ENCODE measurements around the gene PDCD11.
A peak's percentile ranks its signal among the peaks of the same experiment; 100 is the strongest.

PDCD11 gene

GRCh38 chr10:103467406-103467805, 71.0 kb downstream of the PDCD11 start:
- Histone ChIP-seq H3K36me3 (ENCODE audit: control insufficient read depth, low read length) (no peaks in the 10 kb centered on the region), H3K4me2 (ENCODE audit: low read length) (peak overlapping the region; percentile 64), H3K4me3 (ENCODE audit: low read length) (peak overlapping the region; percentile 58), H3K9me2 (replicated peaks; ENCODE audit: control insufficient read depth, low read length) (no peaks in the 10 kb centered on the region), H3F3A (ENCODE audit: control insufficient read depth, insufficient read depth) (peaks cover 42% of the 10 kb centered on the region), H4K20me1 (ENCODE audit: control insufficient read depth, insufficient read depth, low read depth, low read length) (no peaks in the 10 kb centered on the region), H3K9me3 (ENCODE audit: control insufficient read depth, insufficient read depth, low read length) (no peaks in the 10 kb centered on the region), H3K79me2 (ENCODE audit: control insufficient read depth, low read length) (no peaks in the 10 kb centered on the region), H3K27me3 (ENCODE audit: control insufficient read depth, low read length) (no peaks in the 10 kb centered on the region), H3K27ac (ENCODE audit: low read depth, low read length) (peak overlapping the region; percentile 96), H3K4me1 (ENCODE audit: control insufficient read depth, low read length) (peaks cover 95% of the 10 kb centered on the region)
- TF ChIP-seq CTCF (IDR thresholded peaks at IDR 0.05; ENCODE audit: low read depth, low read length, poor library complexity, severe bottlenecking) = no peak

GRCh38 chr10:103469201-103469600, 72.8 kb downstream of the PDCD11 start:
- H3K36me3 ChIP-seq (ENCODE audit: control insufficient read depth, low read length) = no peaks in the 10 kb centered on the region
- TF ChIP-seq EZH2phosphoT487 (IDR thresholded peaks at IDR 0.05; ENCODE audit: borderline replicate concordance, low read length) (no peak), CTCF (IDR thresholded peaks at IDR 0.05; ENCODE audit: low read depth, low read length, poor library complexity, severe bottlenecking) (no peak)

GRCh38 chr10:103470761-103471653, 74.6 kb downstream of the PDCD11 start:
- H3K4me1 ChIP-seq (ENCODE audit: control insufficient read depth, low read length) = peaks cover 80% of the 10 kb centered on the region
- H3K27ac ChIP-seq (ENCODE audit: low read depth, low read length) = peak overlapping the region; percentile 96
- peak overlapping the region; percentile 71 for H3K4me3 ChIP-seq (ENCODE audit: low read length)
- H3K79me2 ChIP-seq (ENCODE audit: control insufficient read depth, low read length) = no peaks in the 10 kb centered on the region
- H3K9me2 ChIP-seq (replicated peaks; ENCODE audit: control insufficient read depth, low read length) = no peaks in the 10 kb centered on the region
- H3K4me2 ChIP-seq (ENCODE audit: low read length) = peak overlapping the region; percentile 92
- TF ChIP-seq CTCF (IDR thresholded peaks at IDR 0.05; ENCODE audit: low read depth, low read length, poor library complexity, severe bottlenecking) (no peak), EZH2phosphoT487 (IDR thresholded peaks at IDR 0.05; ENCODE audit: borderline replicate concordance, low read length) (no peak)
- no peaks in the 10 kb centered on the region for H3K27me3 ChIP-seq (ENCODE audit: control insufficient read depth, low read length)
- H3K9me3 ChIP-seq (ENCODE audit: control insufficient read depth, insufficient read depth, low read length) = no peaks in the 10 kb centered on the region
- no peaks in the 10 kb centered on the region for H4K20me1 ChIP-seq (ENCODE audit: control insufficient read depth, insufficient read depth, low read depth, low read length)
- peaks cover 42% of the 10 kb centered on the region for H3F3A ChIP-seq (ENCODE audit: control insufficient read depth, insufficient read depth)
- H3K36me3 ChIP-seq (ENCODE audit: control insufficient read depth, low read length) = no peaks in the 10 kb centered on the region

More at GRCh38 chr10:103469201-103469600, 72.8 kb downstream of the PDCD11 start:
- H3K4me1 ChIP-seq (ENCODE audit: control insufficient read depth, low read length) = peaks cover 89% of the 10 kb centered on the region
- no peaks in the 10 kb centered on the region for H3K79me2 ChIP-seq (ENCODE audit: control insufficient read depth, low read length)
- H3K27me3 ChIP-seq (ENCODE audit: control insufficient read depth, low read length) = no peaks in the 10 kb centered on the region
- peak overlapping the region; percentile 96 for H3K27ac ChIP-seq (ENCODE audit: low read depth, low read length)
- no peaks in the 10 kb centered on the region for H4K20me1 ChIP-seq (ENCODE audit: control insufficient read depth, insufficient read depth, low read depth, low read length)
- no peaks in the 10 kb centered on the region for H3K9me2 ChIP-seq (replicated peaks; ENCODE audit: control insufficient read depth, low read length)
- no peak overlapping the region for H3K4me3 ChIP-seq (ENCODE audit: low read length)
- H3F3A ChIP-seq (ENCODE audit: control insufficient read depth, insufficient read depth) = peaks cover 42% of the 10 kb centered on the region
- H3K4me2 ChIP-seq (ENCODE audit: low read length) = peak overlapping the region; percentile 7; the same call in 1 of the 2 replicates
- H3K9me3 ChIP-seq (ENCODE audit: control insufficient read depth, insufficient read depth, low read length) = no peaks in the 10 kb centered on the region

Measured in DOHH2 (cell line).